K562 (cell line): ENCODE measurements around the gene DNAJC9. TPM values are rescaled to one million over a fixed set of nuclear protein-coding genes. Genes with fewer than 3 reads are reported as not detected.

Source experiments
- BDP1 ChIP-seq: IDR thresholded peaks from 3 replicates; pipeline ENCODE4 v1.6.1; 2011; ENCODE audit not compliant: insufficient read length, insufficient read depth
- DMBX1 ChIP-seq: fragments of 250-450 bp; sonication (Bioruptor Pico); IDR thresholded peaks from 2 replicates; pipeline ENCODE4 v1.8.0; 2022; ENCODE audit warnings: inconsistent platforms, mild to moderate bottlenecking, moderate library complexity, borderline replicate concordance
- GABPB2 ChIP-seq: fragments of 250-450 bp; sonication (Bioruptor Pico); conservative IDR thresholded peaks from 2 replicates; pipeline ENCODE4 v1.5.1; 2021; ENCODE audit warnings: mild to moderate bottlenecking
- HEY1 ChIP-seq: fragments of 250-450 bp; sonication (Bioruptor Pico); IDR thresholded peaks from 2 replicates; pipeline ENCODE4 v1.5.0; 2020; ENCODE audit warnings: mild to moderate bottlenecking, moderate library complexity, borderline replicate concordance
- MCM2 ChIP-seq: fragments of 450-650 bp; IDR thresholded peaks from 2 replicates; pipeline ENCODE4 v1.6.1; 2017; ENCODE audit warnings: low read depth, mild to moderate bottlenecking
- MECOM ChIP-seq: fragments of 250-450 bp; sonication (Bioruptor Pico); IDR thresholded peaks from 2 replicates; pipeline ENCODE4 v1.8.0; 2022; ENCODE audit warnings: inconsistent platforms
- MYC ChIP-seq, 2 experiments: fragments of 250-450 bp in 1 of 2; sonication (Bioruptor Pico) in 1 of 2; IDR thresholded peaks; 2 replicates each; pipeline versions ENCODE4 v1.5.1 to v1.6.1; 2012 to 2021; ENCODE audit warnings: low read depth in 2 of 2, borderline replicate concordance in 1 of 2, improper control_type of control experiment in 1 of 2, low read length in 1 of 2, mild to moderate bottlenecking in 1 of 2, moderate library complexity in 1 of 2
- PML ChIP-seq: IDR thresholded peaks from 2 replicates; pipeline ENCODE4 v1.6.1; 2012; ENCODE audit warnings: low read length, inconsistent platforms
- POLR2AphosphoS2 ChIP-seq: IDR thresholded peaks from 2 replicates; pipeline ENCODE4 v1.6.1; 2012; ENCODE audit warnings: low read length, improper control_type of control experiment
- RBM34 ChIP-seq: fragments of 200-400 bp; formaldehyde crosslinking; IDR thresholded peaks from 2 replicates; pipeline ENCODE4 v1.6.1; 2018; ENCODE audit warnings: low read length, borderline replicate concordance; ENCODE audit not compliant: insufficient read depth
- SIN3A ChIP-seq, 2 experiments: fragments of 150-350 bp in 1 of 2; IDR thresholded peaks; 2 replicates each; pipeline ENCODE4 v1.6.1; 2011 to 2016; ENCODE audit warnings: borderline replicate concordance in 2 of 2, low read depth in 2 of 2, low read length in 2 of 2, mild to moderate bottlenecking in 2 of 2, moderate library complexity in 2 of 2; ENCODE audit not compliant: control insufficient read depth in 1 of 2
- SIN3B ChIP-seq: fragments of 450-650 bp; IDR thresholded peaks from 2 replicates; pipeline ENCODE4 v1.6.1; 2017; ENCODE audit warnings: low read depth, mild to moderate bottlenecking, moderate library complexity
- SOX6 ChIP-seq: fragments of 450-650 bp; IDR thresholded peaks from 2 replicates; pipeline ENCODE4 v1.6.1; 2014; ENCODE audit warnings: mild to moderate bottlenecking
- TBL1XR1 ChIP-seq, 2 experiments: IDR thresholded peaks; 2 replicates each; pipeline ENCODE4 v1.6.1; 2012; ENCODE audit warnings: improper control_type of control experiment in 2 of 2, low read length in 2 of 2, mild to moderate bottlenecking in 1 of 2
- TGIF2 ChIP-seq: sonication (generic); formaldehyde crosslinking; IDR thresholded peaks from 2 replicates; pipeline ENCODE4 v1.8.1; 2022; ENCODE audit warnings: mild to moderate bottlenecking, missing genetic modification reagents, moderate library complexity
- ZNF121 ChIP-seq: sonication (generic); formaldehyde crosslinking; conservative IDR thresholded peaks from 2 replicates; pipeline ENCODE4 v1.8.0; 2022; ENCODE audit warnings: missing genetic modification reagents
- ZNF165 ChIP-seq: fragments of 250-450 bp; sonication (Bioruptor Pico); IDR thresholded peaks from 2 replicates; pipeline ENCODE4 v1.4.0; 2020; ENCODE audit warnings: borderline replicate concordance
- ZNF512 ChIP-seq: IDR thresholded peaks from 2 replicates; pipeline ENCODE4 v1.6.1; 2016; ENCODE audit warnings: missing genetic modification characterization, missing compliant biosample characterization
- polyA plus RNA-seq, 8 experiments: library from polyadenylated mRNA; depleted of rRNA in 4 of 8; stranded (reverse) in 5 of 8; unstranded in 3 of 8; fragments of >200 nt; fragmentation: Nextera tagmentation in 2 of 8; fragmentation: Illumina TruSeq in 1 of 8; extraction: Ambion mirVana in 2 of 8; extraction: Trizol in 1 of 8; gene quantifications; 2 replicates each; pipeline versions ENCODE4 v1.2.1 to v1.2.3, GENCODE V29; 2011 to 2014; ENCODE audit warnings: inconsistent platforms in 1 of 8, missing spikeins in 1 of 8
- total RNA-seq, 7 experiments: library from RNA; depleted of rRNA in 6 of 7; stranded (reverse); fragments of >200 nt in 6 of 7; fragmentation: Illumina TruSeq in 2 of 7; extraction: Trizol in 2 of 7; gene quantifications; 2 replicates each; pipeline versions ENCODE4 v1.2.1 to v1.2.3, GENCODE V29; 2011 to 2021; ENCODE audit warnings: low replicate concordance in 1 of 7
- TF ChIP-seq, protein P1 (sequence below), 2 experiments: fragments of 450-650 bp; conservative IDR thresholded peaks; 2 replicates each; pipeline ENCODE4 v1.6.1; 2017; ENCODE audit warnings: mild to moderate bottlenecking in 2 of 2, moderate library complexity in 2 of 2
- TF ChIP-seq, protein P2 (sequence below): fragments of 450-650 bp; formaldehyde crosslinking; conservative IDR thresholded peaks from 2 replicates; pipeline ENCODE4 v1.4.0; 2022; ENCODE audit warnings: mild to moderate bottlenecking, missing genetic modification characterization
- TF ChIP-seq, protein P3 (sequence below): IDR thresholded peaks from 2 replicates; pipeline ENCODE4 v1.6.1; 2014; ENCODE audit warnings: antibody characterized with exemption

DNAJC9 gene
- total and polyA plus RNA-seq, 9 of the 15 experiments (the other 6 are each of a cell fraction or from before 2014, with no cell fraction given) = 66.7 to 133 (median 102) TPM

DNA sequence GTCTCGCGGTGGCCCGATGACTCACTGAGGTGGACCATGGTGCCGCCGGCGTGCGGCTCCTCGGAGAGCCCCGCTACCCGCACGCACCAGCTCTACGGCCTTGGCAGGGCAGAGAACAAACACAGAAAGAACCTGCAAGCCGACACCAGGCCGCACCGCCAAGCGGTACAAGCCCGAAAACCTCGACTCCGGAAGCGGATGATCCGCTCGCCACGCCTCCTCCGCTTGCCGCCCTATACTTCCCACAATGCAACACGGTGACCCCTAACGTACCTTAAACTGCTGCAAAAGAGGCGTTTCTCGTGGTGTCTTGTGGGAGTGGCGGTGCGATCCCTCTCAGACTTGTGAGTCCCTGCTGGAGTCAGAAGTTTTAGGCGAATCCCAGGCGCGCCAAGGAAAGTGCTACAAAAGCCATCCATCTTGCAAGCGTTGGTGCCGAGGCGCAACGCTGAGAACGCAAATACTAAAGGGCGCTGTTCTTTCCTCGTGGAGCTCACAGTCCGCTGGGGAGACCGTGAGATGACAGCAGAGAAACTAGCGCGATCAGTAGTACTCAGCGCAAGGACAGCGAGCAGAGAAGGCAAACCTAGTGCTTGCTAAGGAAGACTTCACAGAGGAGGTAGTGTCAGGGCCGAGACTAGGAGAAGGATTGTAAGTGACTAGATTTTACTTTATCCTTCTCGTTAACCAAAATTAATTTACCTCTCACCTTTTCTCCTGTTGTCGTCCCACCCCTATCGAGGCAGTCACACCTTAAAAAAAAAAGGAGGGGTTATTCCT, 5.6 kb upstream of the DNAJC9 start, which contains the start of gene MRPS16 (continued):
- TF ChIP-seq, protein P1, sequence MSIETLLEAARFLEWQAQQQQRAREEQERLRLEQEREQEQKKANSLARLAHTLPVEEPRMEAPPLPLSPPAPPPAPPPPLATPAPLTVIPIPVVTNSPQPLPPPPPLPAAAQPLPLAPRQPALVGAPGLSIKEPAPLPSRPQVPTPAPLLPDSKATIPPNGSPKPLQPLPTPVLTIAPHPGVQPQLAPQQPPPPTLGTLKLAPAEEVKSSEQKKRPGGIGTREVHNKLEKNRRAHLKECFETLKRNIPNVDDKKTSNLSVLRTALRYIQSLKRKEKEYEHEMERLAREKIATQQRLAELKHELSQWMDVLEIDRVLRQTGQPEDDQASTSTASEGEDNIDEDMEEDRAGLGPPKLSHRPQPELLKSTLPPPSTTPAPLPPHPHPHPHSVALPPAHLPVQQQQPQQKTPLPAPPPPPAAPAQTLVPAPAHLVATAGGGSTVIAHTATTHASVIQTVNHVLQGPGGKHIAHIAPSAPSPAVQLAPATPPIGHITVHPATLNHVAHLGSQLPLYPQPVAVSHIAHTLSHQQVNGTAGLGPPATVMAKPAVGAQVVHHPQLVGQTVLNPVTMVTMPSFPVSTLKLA (conservative IDR thresholded peaks at IDR 0.05) = peak; percentile 92 to 97
- TF ChIP-seq BDP1 (no peak), POLR2AphosphoS2 (peak; percentile 78; the same call in 1 of the 2 replicates), ZNF512 (no peak), MCM2 (no peak), MECOM (CRISPR knock-in tag) (no peak), DMBX1 (CRISPR knock-in tag) (0 out of 2 replicates have a peak, but pooled peaks have one; percentile 18), MYC (IDR thresholded peaks at IDR 0.05; ENCODE audit: low read depth, low read length) (peak; percentile 94), MYC (CRISPR knock-in tag; IDR thresholded peaks at IDR 0.05; ENCODE audit: borderline replicate concordance, low read depth) (peak; percentile 73; the same call in 1 of the 2 replicates), ZNF165 (CRISPR knock-in tag) (0 out of 2 replicates have a peak, but pooled peaks have one; percentile 25), GABPB2 (CRISPR knock-in tag) (no peak), RBM34 (no peak), SOX6 (peak; percentile 39; the same call in 1 of the 2 replicates), TGIF2 (CRISPR knock-in tag) (no peak; the same call in 1 of the 2 replicates), ZNF121 (CRISPR knock-in tag) (no peak), SIN3B (peak; percentile 80), TBL1XR1 (IDR thresholded peaks at IDR 0.05; ENCODE audit: low read length in 2 of 2) (peak; percentile 25 to 30; a peak in 2 of 4 replicates), SIN3A (IDR thresholded peaks at IDR 0.05; ENCODE audit: borderline replicate concordance in 2 of 2, control insufficient read depth in 1 of 2, low read depth in 2 of 2, low read length in 2 of 2) (peak; percentile 58 to 89; a peak in 2 of 4 replicates), PML (peak; percentile 85; the same call in 1 of the 2 replicates), HEY1 (CRISPR knock-in tag) (no peak)
- TF ChIP-seq, protein P2, sequence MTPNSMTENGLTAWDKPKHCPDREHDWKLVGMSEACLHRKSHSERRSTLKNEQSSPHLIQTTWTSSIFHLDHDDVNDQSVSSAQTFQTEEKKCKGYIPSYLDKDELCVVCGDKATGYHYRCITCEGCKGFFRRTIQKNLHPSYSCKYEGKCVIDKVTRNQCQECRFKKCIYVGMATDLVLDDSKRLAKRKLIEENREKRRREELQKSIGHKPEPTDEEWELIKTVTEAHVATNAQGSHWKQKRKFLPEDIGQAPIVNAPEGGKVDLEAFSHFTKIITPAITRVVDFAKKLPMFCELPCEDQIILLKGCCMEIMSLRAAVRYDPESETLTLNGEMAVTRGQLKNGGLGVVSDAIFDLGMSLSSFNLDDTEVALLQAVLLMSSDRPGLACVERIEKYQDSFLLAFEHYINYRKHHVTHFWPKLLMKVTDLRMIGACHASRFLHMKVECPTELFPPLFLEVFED (CRISPR knock-in tag) = peak; percentile 80; the same call in 1 of the 2 replicates
- TF ChIP-seq, protein P3, sequence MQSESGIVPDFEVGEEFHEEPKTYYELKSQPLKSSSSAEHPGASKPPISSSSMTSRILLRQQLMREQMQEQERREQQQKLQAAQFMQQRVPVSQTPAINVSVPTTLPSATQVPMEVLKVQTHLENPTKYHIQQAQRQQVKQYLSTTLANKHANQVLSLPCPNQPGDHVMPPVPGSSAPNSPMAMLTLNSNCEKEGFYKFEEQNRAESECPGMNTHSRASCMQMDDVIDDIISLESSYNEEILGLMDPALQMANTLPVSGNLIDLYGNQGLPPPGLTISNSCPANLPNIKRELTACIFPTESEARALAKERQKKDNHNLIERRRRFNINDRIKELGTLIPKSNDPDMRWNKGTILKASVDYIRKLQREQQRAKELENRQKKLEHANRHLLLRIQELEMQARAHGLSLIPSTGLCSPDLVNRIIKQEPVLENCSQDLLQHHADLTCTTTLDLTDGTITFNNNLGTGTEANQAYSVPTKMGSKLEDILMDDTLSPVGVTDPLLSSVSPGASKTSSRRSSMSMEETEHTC = peak; percentile 42; the same call in 1 of the 2 replicates
